GM13976 (cell line): ENCODE data around the gene MOB3A.

ENCODE experiments used
- DNase-seq: peaks from one replicate; pipeline ENCODE4 v3.0.0; 2012; ENCODE audit warnings: low spot score
- in situ Hi-C: fragments of 300-500 bp; cut with MboI; formaldehyde crosslinking; loops from one replicate; pipeline ENCODE4 v1.12.0; 2022; ENCODE audit warnings: low sequenced_read_pairs, mixed read lengths, inconsistent platforms; ENCODE audit not compliant: unreplicated experiment
- TF ChIP-seq, protein P1 (sequence below): IDR thresholded peaks from 2 replicates; pipeline ENCODE4 v1.5.1; 2012; ENCODE audit warnings: borderline replicate concordance, mild to moderate bottlenecking; ENCODE audit not compliant: insufficient read depth; ENCODE audit errors: extremely low read depth, missing control alignments, control extremely low read depth

MOB3A gene

DNA sequence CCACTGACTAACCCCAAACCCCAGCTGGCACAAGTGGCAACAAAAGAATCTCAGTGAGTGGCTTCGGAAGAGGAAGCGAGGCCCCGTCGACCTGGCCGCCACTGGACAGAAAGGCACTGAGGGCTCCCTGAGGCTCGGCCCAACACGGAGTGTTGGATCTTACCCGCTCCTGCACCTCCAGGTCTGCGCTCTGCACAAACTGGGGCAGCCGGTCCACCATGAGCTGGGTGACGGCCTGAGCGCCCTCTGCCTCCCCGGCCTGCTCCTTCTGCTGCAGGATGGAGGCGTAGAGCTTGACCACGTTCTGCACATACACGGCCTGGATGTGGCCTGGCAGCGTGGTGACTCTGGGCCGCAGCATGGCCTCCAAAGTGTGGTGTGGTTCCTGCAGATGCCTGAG, 22.3 kb upstream of the MOB3A start:
- no peak for DNase-seq
- TF ChIP-seq, protein P1, sequence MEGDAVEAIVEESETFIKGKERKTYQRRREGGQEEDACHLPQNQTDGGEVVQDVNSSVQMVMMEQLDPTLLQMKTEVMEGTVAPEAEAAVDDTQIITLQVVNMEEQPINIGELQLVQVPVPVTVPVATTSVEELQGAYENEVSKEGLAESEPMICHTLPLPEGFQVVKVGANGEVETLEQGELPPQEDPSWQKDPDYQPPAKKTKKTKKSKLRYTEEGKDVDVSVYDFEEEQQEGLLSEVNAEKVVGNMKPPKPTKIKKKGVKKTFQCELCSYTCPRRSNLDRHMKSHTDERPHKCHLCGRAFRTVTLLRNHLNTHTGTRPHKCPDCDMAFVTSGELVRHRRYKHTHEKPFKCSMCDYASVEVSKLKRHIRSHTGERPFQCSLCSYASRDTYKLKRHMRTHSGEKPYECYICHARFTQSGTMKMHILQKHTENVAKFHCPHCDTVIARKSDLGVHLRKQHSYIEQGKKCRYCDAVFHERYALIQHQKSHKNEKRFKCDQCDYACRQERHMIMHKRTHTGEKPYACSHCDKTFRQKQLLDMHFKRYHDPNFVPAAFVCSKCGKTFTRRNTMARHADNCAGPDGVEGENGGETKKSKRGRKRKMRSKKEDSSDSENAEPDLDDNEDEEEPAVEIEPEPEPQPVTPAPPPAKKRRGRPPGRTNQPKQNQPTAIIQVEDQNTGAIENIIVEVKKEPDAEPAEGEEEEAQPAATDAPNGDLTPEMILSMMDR: no peak
- in situ Hi-C loops: no loop called here

DNA sequence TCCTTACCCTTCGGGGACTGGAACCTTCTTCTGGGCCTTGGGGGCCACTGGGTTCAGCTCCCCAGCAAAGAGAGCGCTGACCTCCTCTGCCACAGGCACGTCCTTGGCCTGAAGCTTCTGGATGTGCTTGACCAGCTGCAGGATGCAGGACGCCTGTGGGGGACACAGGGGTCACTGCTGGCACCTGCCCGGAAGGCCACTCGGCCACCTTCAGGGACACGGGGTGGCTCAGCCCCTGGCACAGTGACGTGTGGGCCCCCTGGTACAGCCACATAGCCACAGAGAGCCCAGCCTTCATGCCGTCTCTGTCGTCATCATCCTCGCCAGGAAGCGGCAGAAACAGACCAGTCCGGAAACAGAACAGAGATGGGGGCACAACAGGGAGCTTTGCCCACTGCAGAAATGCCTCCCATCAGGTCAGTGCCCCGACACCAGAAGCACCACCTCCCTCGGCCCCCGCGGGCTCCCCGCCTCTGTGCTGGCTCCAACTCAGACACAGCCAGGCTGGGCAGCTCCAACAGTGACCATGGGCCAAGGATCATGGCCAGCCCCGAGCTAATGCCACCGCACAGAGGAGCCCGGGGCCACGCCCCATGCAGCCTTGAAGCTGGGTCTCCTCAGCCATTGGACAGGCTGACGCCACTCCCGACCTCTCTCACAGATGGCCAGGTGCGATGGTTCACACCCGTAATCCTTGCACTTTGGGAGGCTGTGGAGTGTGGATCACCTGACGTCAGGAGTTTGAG, 21.3 kb upstream of the MOB3A start:
- TF ChIP-seq, protein P1: no peak
- in situ Hi-C loops: no loop called here
- DNase-seq: no peak

DNA sequence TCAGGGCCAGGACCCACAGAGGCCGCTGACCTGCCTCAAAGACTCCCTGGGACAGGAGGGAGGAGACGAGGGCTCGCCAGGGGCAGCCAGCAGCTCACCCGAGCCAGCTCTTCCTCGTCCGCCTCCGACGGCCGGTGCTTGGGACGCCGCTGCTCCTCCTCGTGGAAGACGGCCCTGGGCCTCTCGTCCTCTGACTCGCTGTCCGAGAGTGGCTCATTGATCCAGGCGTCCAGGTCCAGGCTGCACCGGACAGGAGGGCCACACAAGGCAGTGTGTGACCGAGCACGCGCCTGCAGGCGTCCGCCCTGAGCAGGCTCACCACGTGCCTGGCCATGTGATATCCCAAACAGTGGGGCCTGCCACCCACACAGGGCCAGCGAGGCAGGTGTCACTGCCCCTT, 20.4 kb upstream of the MOB3A start:
- in situ Hi-C loops: no loop called here
- TF ChIP-seq, protein P1: no peak
- no peak for DNase-seq

DNA sequence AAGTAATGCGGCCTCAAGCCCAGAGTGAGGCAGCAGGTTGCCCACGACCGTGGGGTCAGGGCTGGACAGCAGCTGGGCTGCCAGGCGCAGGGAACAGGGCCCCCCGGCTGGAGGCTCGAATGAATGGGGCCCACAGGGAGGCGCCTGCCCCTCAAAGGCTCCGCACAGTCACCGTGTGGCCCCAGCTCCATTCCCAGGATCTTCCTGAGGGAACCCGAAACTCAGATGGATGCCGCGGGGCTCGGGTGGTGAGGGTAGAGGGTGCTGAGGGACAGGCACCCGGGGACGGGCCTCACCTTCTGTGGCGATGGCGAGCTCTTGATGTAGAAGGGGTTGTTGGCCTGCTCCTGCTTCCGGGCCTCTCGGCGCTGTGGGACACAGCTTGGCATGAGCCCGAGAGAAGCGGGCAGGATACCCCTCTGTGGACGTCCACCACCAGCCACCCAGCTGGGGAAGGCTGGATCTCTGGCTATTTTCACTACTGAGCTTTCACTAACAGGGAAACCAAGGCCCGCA, 19.8 kb upstream of the MOB3A start:
- in situ Hi-C loops: no loop called here
- no peak for DNase-seq
- TF ChIP-seq, protein P1: no peak

- in situ Hi-C loops: no loop called here
These were observed 19.2 kb upstream of the MOB3A start for GRCh38 chr19:2115324-2115723.

GRCh38 chr19:2114821-2115220, 18.7 kb upstream of the MOB3A start:
- TF ChIP-seq, protein P1: no peak
- in situ Hi-C loops: no loop called here
- no peak for DNase-seq

More at GRCh38 chr19:2115324-2115723, 19.2 kb upstream of the MOB3A start:
- TF ChIP-seq, protein P1: no peak
- no peak for DNase-seq

- in situ Hi-C loops: no loop called here
These were observed 18.1 kb upstream of the MOB3A start for GRCh38 chr19:2114218-2114617.

More at GRCh38 chr19:2114218-2114617, 18.1 kb upstream of the MOB3A start:
- no peak for DNase-seq
- TF ChIP-seq, protein P1: no peak
